A673 (cell line): Measurements from ENCODE around the gene ELMO3. TPM values are rescaled to one million over a fixed set of nuclear protein-coding genes. Genes with fewer than 3 reads are reported as not detected.

Experiments used
- BruUV-seq: library from RNA; stranded (reverse); fragments of 400-500 nt; replicated peaks from 2 replicates; lab custom pipeline; 2021; lab: Mats Ljungman, UMichigan
- CTCF ChIA-PET: fragments of 300-600 bp; sonication (Branson Sonifier 250); formaldehyde crosslinking; loops from one replicate; lab custom pipeline; 2022; ENCODE audit warnings: antibody characterized with exemption; lab: Charles Lee
- POLR2A ChIA-PET: fragments of 300-600 bp; sonication (Branson Sonifier 250); formaldehyde crosslinking; loops from one replicate; lab custom pipeline; 2022; ENCODE audit warnings: antibody characterized with exemption; ENCODE audit not compliant: low non-redundant PET; lab: Charles Lee
- DNase-seq: peaks from one replicate; pipeline ENCODE4 v3.0.0-alpha.2; 2015; ENCODE audit warnings: low spot score
- H3K27ac ChIP-seq: fragments of 200-600 bp; sonication (generic); 2 replicates; pipeline ENCODE4 v1.5.1; 2016; ENCODE audit warnings: mixed run types, low read depth, mild to moderate bottlenecking, mixed read lengths, antibody characterized with exemption, low read length; ENCODE audit not compliant: poor library complexity, severe bottlenecking
- H3K27me3 ChIP-seq: fragments of 200-600 bp; sonication (generic); replicated peaks from 2 replicates; pipeline ENCODE4 v1.6.1; 2017; ENCODE audit warnings: mixed run types, low read depth, mild to moderate bottlenecking, mixed read lengths, antibody characterized with exemption, low read length; ENCODE audit not compliant: insufficient read depth, poor library complexity
- H3K36me3 ChIP-seq: fragments of 200-600 bp; sonication (generic); 2 replicates; pipeline ENCODE4 v1.6.1; 2016; ENCODE audit warnings: mixed run types, mild to moderate bottlenecking, mixed read lengths, antibody characterized with exemption, low read length; ENCODE audit not compliant: insufficient read depth, poor library complexity, severe bottlenecking
- H3K4me1 ChIP-seq: fragments of 200-600 bp; sonication (generic); 2 replicates; pipeline ENCODE4 v1.6.1; 2017; ENCODE audit warnings: mixed run types, mild to moderate bottlenecking, mixed read lengths, antibody characterized with exemption, low read length; ENCODE audit not compliant: insufficient read depth, poor library complexity, severe bottlenecking
- H3K4me3 ChIP-seq: fragments of 200-600 bp; sonication (generic); 2 replicates; pipeline ENCODE4 v1.5.1; 2016; ENCODE audit warnings: low read depth, mixed run types, mild to moderate bottlenecking, mixed read lengths, low read length; ENCODE audit not compliant: poor library complexity, severe bottlenecking
- H3K9me3 ChIP-seq: fragments of 200-600 bp; sonication (generic); 2 replicates; pipeline ENCODE4 v1.6.1; 2016; ENCODE audit warnings: mixed run types, low read depth, mild to moderate bottlenecking, mixed read lengths, antibody characterized with exemption, low read length; ENCODE audit not compliant: poor library complexity, severe bottlenecking
- CTCF ChIP-seq: fragments of 300-800, 200-600 bp; sonication (generic); conservative IDR thresholded peaks from 2 replicates; pipeline ENCODE4 v1.5.1; 2017; ENCODE audit warnings: low read depth, mild to moderate bottlenecking, antibody characterized with exemption, low read length, moderate library complexity, mixed read lengths
- EZH2 ChIP-seq: fragments of 200-600 bp; sonication (generic); IDR thresholded peaks from 2 replicates; pipeline ENCODE4 v1.6.1; 2017; ENCODE audit warnings: borderline replicate concordance, low read depth, mild to moderate bottlenecking, mixed read lengths, antibody characterized with exemption, low read length; ENCODE audit not compliant: poor library complexity, severe bottlenecking
- intact Hi-C: fragments of 100-400 bp; cut with micrococcal nuclease; formaldehyde crosslinking; loops from one replicate; pipeline ENCODE4 v1.10.0; 2022; ENCODE audit not compliant: unreplicated experiment
- total RNA-seq: library from RNA; stranded (reverse); gene quantifications from 2 replicates; pipeline ENCODE4 v1.2.3, GENCODE V29; 2021

Gene ELMO3
- total RNA-seq, 1 experiment from 2014 or later: 4.7 TPM

GRCh38 chr16:67184453-67184994 is 14.4 kb upstream of the ELMO3 start:
- POLR2A ChIA-PET: interaction anchor here (0.7 kb wide), 1 partner anchor 12 kb away, joined by 3 read pairs; no protein-coding TSS in a partner anchor
- BruUV-seq: no TSS peak
- Histone ChIP-seq H3K27me3 (no peaks in the 10 kb centered on the region), H3K27ac (peak overlapping the region; percentile 99), H3K9me3 (no peaks in the 10 kb centered on the region), H3K4me3 (peak overlapping the region; percentile 68), H3K4me1 (peaks cover 14% of the 10 kb centered on the region), H3K36me3 (no peaks in the 10 kb centered on the region)
- intact Hi-C loops: no loop called here
- TF ChIP-seq CTCF (no peak), EZH2 (no peak)
- CTCF ChIA-PET: interaction anchor here (0.7 to 1.5 kb wide), 6 partner anchors 8 to 230 kb away, joined by 3 to 8 read pairs (median 4); partner anchors contain the start of gene NOL3
- DNase-seq: no peak

- H3K4me1 ChIP-seq: peaks cover 14% of the 10 kb centered on the region
- no peaks in the 10 kb centered on the region for H3K36me3 ChIP-seq
- H3K27me3 ChIP-seq: no peaks in the 10 kb centered on the region
- no peaks in the 10 kb centered on the region for H3K9me3 ChIP-seq
- ChIA-PET POLR2A (no interaction called here), CTCF (interaction anchor here (0.7 to 1.5 kb wide), 6 partner anchors 8 to 231 kb away, joined by 3 to 8 read pairs (median 4); partner anchors contain the start of gene NOL3)
- TF ChIP-seq EZH2 (no peak), CTCF (peak; percentile 88)
- H3K27ac ChIP-seq: no peak overlapping the region
- no TSS peak for BruUV-seq
- H3K4me3 ChIP-seq: peak overlapping the region; percentile 68
- intact Hi-C loops: loop anchor here (1.0 kb wide), 1 partner anchor 208 kb away; no protein-coding TSS in a partner anchor
- DNase-seq: peak; percentile 85
These were observed 13.8 kb upstream of the ELMO3 start for GRCh38 chr16:67184995-67185650.

- Histone ChIP-seq H3K9me3 (no peaks in the 10 kb centered on the region), H3K27me3 (no peaks in the 10 kb centered on the region), H3K4me3 (no peak overlapping the region), H3K27ac (no peak overlapping the region), H3K36me3 (no peaks in the 10 kb centered on the region), H3K4me1 (peaks cover 14% of the 10 kb centered on the region)
- no peak for DNase-seq
- BruUV-seq: no TSS peak
- ChIA-PET POLR2A (no interaction called here), CTCF (interaction anchor here (1.1 to 1.5 kb wide), 4 partner anchors 9 to 168 kb away, joined by 3 to 8 read pairs (median 6); partner anchors contain the start of gene NOL3)
- intact Hi-C loops: loop anchor here (1.0 kb wide), 1 partner anchor 208 kb away; no protein-coding TSS in a partner anchor
- TF ChIP-seq EZH2 (no peak), CTCF (peak; percentile 5; the same call in 1 of the 2 replicates)
These were observed 13.2 kb upstream of the ELMO3 start for GRCh38 chr16:67185651-67186134.
